ENCODE results near the gene ADGRA3.

ADGRA3 gene

GRCh38 chr4:22493523-22493922 is 22.3 kb downstream of the ADGRA3 start:
- H4K20me1 ChIP-seq (ENCODE audit: insufficient read depth, low read length, poor library complexity, severe bottlenecking), result peaks cover 10% of the 10 kb centered on the region
- TF ChIP-seq CTCF (conservative IDR thresholded peaks at IDR 0.05; ENCODE audit: low read length) (no peak), EZH2phosphoT487 (IDR thresholded peaks at IDR 0.05; ENCODE audit: borderline replicate concordance) (no peak)
- H3K27me3 ChIP-seq (ENCODE audit: insufficient read depth, low read length, poor library complexity, severe bottlenecking), result no peaks in the 10 kb centered on the region
- no peak overlapping the region for H3K4me3 ChIP-seq (ENCODE audit: low read length, poor library complexity, severe bottlenecking)
- H3K79me2 ChIP-seq (ENCODE audit: insufficient read depth, low read length), result peaks cover 68% of the 10 kb centered on the region
- no peaks in the 10 kb centered on the region for H3K9me2 ChIP-seq (replicated peaks; ENCODE audit: low read depth, low read length)
- no peaks in the 10 kb centered on the region for H3K4me1 ChIP-seq (ENCODE audit: insufficient read depth, low read length, poor library complexity, severe bottlenecking)
- H3F3A ChIP-seq (ENCODE audit: low read depth), result no peaks in the 10 kb centered on the region
- H3K9ac ChIP-seq (ENCODE audit: low read depth, low read length, poor library complexity, severe bottlenecking), result no peak overlapping the region
- H3K9me3 ChIP-seq (ENCODE audit: insufficient read depth, low read depth, low read length), result no peaks in the 10 kb centered on the region
- no peak overlapping the region for H3K4me2 ChIP-seq (ENCODE audit: low read depth, low read length, poor library complexity, severe bottlenecking)
- no peak overlapping the region for H2AFZ ChIP-seq (ENCODE audit: low read length)
- H3K36me3 ChIP-seq (ENCODE audit: insufficient read depth, low read length), result no peaks in the 10 kb centered on the region

- H2AFZ ChIP-seq (ENCODE audit: low read length), result no peak overlapping the region
- TF ChIP-seq EZH2phosphoT487 (IDR thresholded peaks at IDR 0.05; ENCODE audit: borderline replicate concordance) (no peak), CTCF (conservative IDR thresholded peaks at IDR 0.05; ENCODE audit: low read length) (no peak)
- peaks cover 11% of the 10 kb centered on the region for H4K20me1 ChIP-seq (ENCODE audit: insufficient read depth, low read length, poor library complexity, severe bottlenecking)
- no peaks in the 10 kb centered on the region for H3K9me2 ChIP-seq (replicated peaks; ENCODE audit: low read depth, low read length)
- peaks cover 72% of the 10 kb centered on the region for H3K79me2 ChIP-seq (ENCODE audit: insufficient read depth, low read length)
- no peaks in the 10 kb centered on the region for H3K36me3 ChIP-seq (ENCODE audit: insufficient read depth, low read length)
- no peak overlapping the region for H3K4me3 ChIP-seq (ENCODE audit: low read length, poor library complexity, severe bottlenecking)
- no peak overlapping the region for H3K4me2 ChIP-seq (ENCODE audit: low read depth, low read length, poor library complexity, severe bottlenecking)
- H3K4me1 ChIP-seq (ENCODE audit: insufficient read depth, low read length, poor library complexity, severe bottlenecking), result no peaks in the 10 kb centered on the region
- H3K27me3 ChIP-seq (ENCODE audit: insufficient read depth, low read length, poor library complexity, severe bottlenecking), result no peaks in the 10 kb centered on the region
- H3K9ac ChIP-seq (ENCODE audit: low read depth, low read length, poor library complexity, severe bottlenecking), result no peak overlapping the region
- H3F3A ChIP-seq (ENCODE audit: low read depth), result no peaks in the 10 kb centered on the region
- H3K9me3 ChIP-seq (ENCODE audit: insufficient read depth, low read depth, low read length), result no peaks in the 10 kb centered on the region
Measured at GRCh38 chr4:22492987-22493386, 22.9 kb downstream of the ADGRA3 start.

GRCh38 chr4:22491939-22492338 is 23.9 kb downstream of the ADGRA3 start:
- H3F3A ChIP-seq (ENCODE audit: low read depth), result no peaks in the 10 kb centered on the region
- no peak overlapping the region for H3K4me3 ChIP-seq (ENCODE audit: low read length, poor library complexity, severe bottlenecking)
- H3K79me2 ChIP-seq (ENCODE audit: insufficient read depth, low read length), result peaks cover 72% of the 10 kb centered on the region
- H3K9me2 ChIP-seq (replicated peaks; ENCODE audit: low read depth, low read length), result no peaks in the 10 kb centered on the region
- H3K9ac ChIP-seq (ENCODE audit: low read depth, low read length, poor library complexity, severe bottlenecking), result no peak overlapping the region
- no peaks in the 10 kb centered on the region for H3K27me3 ChIP-seq (ENCODE audit: insufficient read depth, low read length, poor library complexity, severe bottlenecking)
- H3K36me3 ChIP-seq (ENCODE audit: insufficient read depth, low read length), result no peaks in the 10 kb centered on the region
- H2AFZ ChIP-seq (ENCODE audit: low read length), result no peak overlapping the region
- H3K4me1 ChIP-seq (ENCODE audit: insufficient read depth, low read length, poor library complexity, severe bottlenecking), result peaks cover under 1% of the 10 kb centered on the region
- H3K4me2 ChIP-seq (ENCODE audit: low read depth, low read length, poor library complexity, severe bottlenecking), result no peak overlapping the region
- peaks cover 11% of the 10 kb centered on the region for H4K20me1 ChIP-seq (ENCODE audit: insufficient read depth, low read length, poor library complexity, severe bottlenecking)
- TF ChIP-seq EZH2phosphoT487 (IDR thresholded peaks at IDR 0.05; ENCODE audit: borderline replicate concordance) (no peak), CTCF (conservative IDR thresholded peaks at IDR 0.05; ENCODE audit: low read length) (no peak)
- H3K9me3 ChIP-seq (ENCODE audit: insufficient read depth, low read depth, low read length), result no peaks in the 10 kb centered on the region
